Measurements from ENCODE around the gene ITK. TPM values are rescaled to one million over a fixed set of nuclear protein-coding genes. Genes with fewer than 3 reads are reported as not detected.

The ITK gene
- total and polyA plus RNA-seq, 2 donors (not counting 1 experiment from before 2014, with no cell fraction given): 0.75 to 1.1 TPM

- no peak overlapping the region for H3K4me2 ChIP-seq (replicated peaks; ENCODE audit: low read depth, low read length, poor library complexity, severe bottlenecking)
- ChIA-PET CTCF (no interaction called here), POLR2A (no interaction called here)
- H3K27me3 Mint-ChIP-seq: no peaks in the 10 kb centered on the region
- no peaks in the 10 kb centered on the region for H3K79me2 ChIP-seq (ENCODE audit: control insufficient read depth, insufficient read depth, low read length)
- H3K27me3 ChIP-seq (replicated peaks in 1 of 4; ENCODE audit: control extremely low read depth in 1 of 4, control insufficient read depth in 3 of 4, insufficient read depth in 4 of 4, low read length in 3 of 4): no peaks in the 10 kb centered on the region
- H3K9me3 Mint-ChIP-seq (ENCODE audit: insufficient read depth): no peaks in the 10 kb centered on the region
- H3K36me3 ChIP-seq (replicated peaks in 1 of 2; ENCODE audit: control extremely low read depth in 1 of 2, control insufficient read depth in 1 of 2, extremely low read depth in 1 of 2, insufficient read depth in 2 of 2, low read length in 1 of 2): no peaks in the 10 kb centered on the region
- no peak overlapping the region for H3K27ac Mint-ChIP-seq
- WGBS (ENCODE audit: insufficient coverage): 100% methylated on average over 1 of the region's 6 CpGs
- H3K4me1 Mint-ChIP-seq: peaks cover 7% of the 10 kb centered on the region
- H3K9me3 ChIP-seq (ENCODE audit: control extremely low read depth in 1 of 3, control insufficient read depth in 2 of 3, insufficient read depth in 1 of 3, low read length in 2 of 3): no peaks in the 10 kb centered on the region
- no peak for DNase-seq
- H2AFZ ChIP-seq (ENCODE audit: insufficient read depth, low read depth, low read length, poor library complexity, severe bottlenecking): no peak overlapping the region
- intact Hi-C loops (cut with micrococcal nuclease): no loop called here
- peaks cover 3% of the 10 kb centered on the region in 2 donors for H3K4me1 ChIP-seq (ENCODE audit: control insufficient read depth in 2 of 2, insufficient read depth in 2 of 2, low read length in 2 of 2)
- H4K20me1 ChIP-seq (ENCODE audit: control insufficient read depth, insufficient read depth, low read length, poor library complexity, severe bottlenecking): no peaks in the 10 kb centered on the region
- no peak overlapping the region for H3K4me3 ChIP-seq (ENCODE audit: control extremely low read depth in 1 of 5, extremely low read depth in 1 of 5, insufficient read depth in 1 of 5, low read depth in 2 of 5, low read length in 4 of 5)
- ATAC-seq (ENCODE audit: low read depth): no peak
- no peak overlapping the region for H3K27ac ChIP-seq (ENCODE audit: low read length in 2 of 2)
- TF ChIP-seq CTCF (IDR thresholded peaks at IDR 0.05): no peak
- TF ChIP-seq EZH2 (IDR thresholded peaks at IDR 0.05; ENCODE audit: borderline replicate concordance, insufficient read depth, low read depth, low read length, poor library complexity, severe bottlenecking): no peak
- no peak overlapping the region for H3K9ac ChIP-seq (ENCODE audit: low read length)
- no peak overlapping the region for H3K4me3 Mint-ChIP-seq
These were observed 2.7 kb upstream of the ITK start for GRCh38 chr5:157177953-157178352.

GRCh38 chr5:157178966-157179365, 1.7 kb upstream of the ITK start:
- no peak overlapping the region for H3K4me2 ChIP-seq (replicated peaks; ENCODE audit: low read depth, low read length, poor library complexity, severe bottlenecking)
- no peaks in the 10 kb centered on the region for H3K36me3 ChIP-seq (replicated peaks in 1 of 2; ENCODE audit: control extremely low read depth in 1 of 2, control insufficient read depth in 1 of 2, extremely low read depth in 1 of 2, insufficient read depth in 2 of 2, low read length in 1 of 2)
- Mint-ChIP-seq H3K9me3 (ENCODE audit: insufficient read depth) (no peaks in the 10 kb centered on the region), H3K27ac (no peak overlapping the region), H3K4me1 (peaks cover 4% of the 10 kb centered on the region), H3K27me3 (no peaks in the 10 kb centered on the region), H3K4me3 (no peak overlapping the region)
- H3K9me3 ChIP-seq (ENCODE audit: control extremely low read depth in 1 of 3, control insufficient read depth in 2 of 3, insufficient read depth in 1 of 3, low read length in 2 of 3): no peaks in the 10 kb centered on the region
- intact Hi-C loops (cut with micrococcal nuclease): no loop called here
- no peak for DNase-seq
- no peak overlapping the region for H3K27ac ChIP-seq (ENCODE audit: low read length in 2 of 2)
- 100% methylated on average over 1 of the region's 3 CpGs for WGBS (ENCODE audit: insufficient coverage)
- H2AFZ ChIP-seq (ENCODE audit: insufficient read depth, low read depth, low read length, poor library complexity, severe bottlenecking): no peak overlapping the region
- no peaks in the 10 kb centered on the region for H3K79me2 ChIP-seq (ENCODE audit: control insufficient read depth, insufficient read depth, low read length)
- H3K4me1 ChIP-seq (ENCODE audit: control insufficient read depth in 2 of 2, insufficient read depth in 2 of 2, low read length in 2 of 2): no peaks in the 10 kb centered on the region
- POLR2A ChIA-PET: no interaction called here
- CTCF ChIA-PET: no interaction called here
- no peaks in the 10 kb centered on the region for H4K20me1 ChIP-seq (ENCODE audit: control insufficient read depth, insufficient read depth, low read length, poor library complexity, severe bottlenecking)
- H3K27me3 ChIP-seq (replicated peaks in 1 of 4; ENCODE audit: control extremely low read depth in 1 of 4, control insufficient read depth in 3 of 4, insufficient read depth in 4 of 4, low read length in 3 of 4): no peaks in the 10 kb centered on the region
- H3K9ac ChIP-seq (ENCODE audit: low read length): no peak overlapping the region
- no peak overlapping the region for H3K4me3 ChIP-seq (ENCODE audit: control extremely low read depth in 1 of 5, extremely low read depth in 1 of 5, insufficient read depth in 1 of 5, low read depth in 2 of 5, low read length in 4 of 5)
- TF ChIP-seq CTCF (IDR thresholded peaks at IDR 0.05) (no peak), EZH2 (IDR thresholded peaks at IDR 0.05; ENCODE audit: borderline replicate concordance, insufficient read depth, low read depth, low read length, poor library complexity, severe bottlenecking) (no peak)
- ATAC-seq (ENCODE audit: low read depth): no peak

Measured in B cell (primary cell).